Posterior cingulate gyrus (tissue), 11 donors: ENCODE results near the gene PLAGL2.
"Not testable (repeated sequence)": the region's sequence is repeated elsewhere in the genome, so short reads cannot be mapped to it uniquely, and the experiment has no call there.

Experiments
- DNase-seq, 10 donors: peaks; one replicate each; pipeline versions ENCODE4 v3.0.0 to v3.0.0-alpha.2; 2020 to 2021; ENCODE audit warnings: mixed read lengths in 3 of 10
- intact Hi-C: fragments of 100-400 bp; cut with DNase I; formaldehyde crosslinking; loops from one replicate; pipeline ENCODE4 v1.15.1; 2023

The PLAGL2 gene

DNA sequence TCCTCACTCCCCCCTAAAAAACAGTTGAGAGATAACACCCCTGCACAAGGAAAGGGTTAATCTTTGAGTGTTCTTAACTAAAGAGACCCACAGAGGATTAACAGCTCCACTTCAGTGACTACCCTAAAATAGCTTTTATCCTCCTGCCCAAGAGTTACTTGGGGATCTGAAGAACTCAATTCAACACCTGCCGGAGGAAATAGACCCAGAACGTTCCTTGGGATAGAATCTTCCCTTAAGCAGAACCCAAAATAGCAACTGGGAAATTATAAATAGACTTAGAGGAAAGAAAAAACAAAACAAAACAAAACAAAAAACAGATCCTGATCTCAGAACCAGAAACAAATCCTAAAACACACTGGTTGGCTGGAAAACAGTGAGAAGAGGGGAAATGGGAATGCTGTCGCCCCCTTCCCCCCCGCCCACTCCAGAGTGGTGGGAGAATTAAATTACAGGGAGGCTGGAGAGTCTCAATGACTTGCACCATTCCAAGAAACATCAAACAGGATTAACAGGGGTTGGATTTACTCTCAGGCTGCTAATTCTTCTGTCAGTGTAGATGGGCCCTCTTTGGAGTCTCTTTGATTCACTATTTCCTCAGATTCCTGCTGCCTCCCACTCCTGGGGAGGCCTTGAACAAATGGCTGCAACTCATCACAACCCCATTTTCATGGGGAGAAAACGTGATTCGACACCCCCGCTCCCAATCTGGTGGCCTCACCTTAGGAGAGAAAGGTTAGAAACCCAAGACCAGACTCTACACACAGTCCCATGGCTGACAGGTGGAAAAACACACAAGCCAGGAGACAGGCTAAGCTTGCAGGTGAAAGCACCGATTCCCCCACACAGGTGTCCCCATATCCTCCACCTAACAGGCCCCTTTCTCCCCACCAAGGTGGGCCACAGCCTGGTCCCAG is 1.4 kb downstream of the PLAGL2 start:
- intact Hi-C loops: loop anchor here (5.0 to 10.0 kb wide), 3 partner anchors 151 to 381 kb away; partner anchors contain the start of gene ASXL1
- DNase-seq: no peak

GRCh38 chr20:32205110-32205842 is 2.3 kb downstream of the PLAGL2 start:
- intact Hi-C loops: loop anchor here (5.0 to 10.0 kb wide), 3 partner anchors 152 to 380 kb away; partner anchors contain the start of gene ASXL1
- no peak for DNase-seq

GRCh38 chr20:32204205-32205109 is 3.1 kb downstream of the PLAGL2 start:
- intact Hi-C loops: loop anchor here (5.0 to 10.0 kb wide), 3 partner anchors 153 to 380 kb away; partner anchors contain the start of gene ASXL1
- DNase-seq: peak in 1 of 10 donors; percentile 10

GRCh38 chr20:32203356-32204204 is 4.0 kb downstream of the PLAGL2 start:
- no peak for DNase-seq
- intact Hi-C loops: loop anchor here (10.0 kb wide), 2 partner anchors 281 to 379 kb away; no protein-coding TSS in a partner anchor

DNA sequence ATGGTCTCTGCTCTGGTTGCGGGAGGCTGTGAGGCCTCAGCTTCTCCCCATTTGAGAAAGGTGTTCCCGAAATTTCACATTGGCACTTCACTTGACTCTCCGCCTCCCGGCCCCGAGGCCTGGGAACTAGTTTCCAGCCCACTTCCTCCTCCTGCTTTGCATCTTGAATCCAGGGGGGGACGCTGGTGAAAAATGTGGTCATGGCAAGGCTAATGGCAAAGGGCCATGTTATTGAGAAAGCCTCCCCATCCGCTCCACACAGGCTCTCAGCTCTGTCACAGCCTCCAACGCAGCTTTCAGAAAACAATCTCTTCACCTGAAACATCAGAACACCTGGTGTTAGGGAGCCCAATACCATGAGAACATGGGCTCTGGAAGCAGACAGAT is 5.6 kb downstream of the PLAGL2 start:
- intact Hi-C loops: loop anchor here (10.0 kb wide), 2 partner anchors 283 to 377 kb away; no protein-coding TSS in a partner anchor
- no peak for DNase-seq

DNA sequence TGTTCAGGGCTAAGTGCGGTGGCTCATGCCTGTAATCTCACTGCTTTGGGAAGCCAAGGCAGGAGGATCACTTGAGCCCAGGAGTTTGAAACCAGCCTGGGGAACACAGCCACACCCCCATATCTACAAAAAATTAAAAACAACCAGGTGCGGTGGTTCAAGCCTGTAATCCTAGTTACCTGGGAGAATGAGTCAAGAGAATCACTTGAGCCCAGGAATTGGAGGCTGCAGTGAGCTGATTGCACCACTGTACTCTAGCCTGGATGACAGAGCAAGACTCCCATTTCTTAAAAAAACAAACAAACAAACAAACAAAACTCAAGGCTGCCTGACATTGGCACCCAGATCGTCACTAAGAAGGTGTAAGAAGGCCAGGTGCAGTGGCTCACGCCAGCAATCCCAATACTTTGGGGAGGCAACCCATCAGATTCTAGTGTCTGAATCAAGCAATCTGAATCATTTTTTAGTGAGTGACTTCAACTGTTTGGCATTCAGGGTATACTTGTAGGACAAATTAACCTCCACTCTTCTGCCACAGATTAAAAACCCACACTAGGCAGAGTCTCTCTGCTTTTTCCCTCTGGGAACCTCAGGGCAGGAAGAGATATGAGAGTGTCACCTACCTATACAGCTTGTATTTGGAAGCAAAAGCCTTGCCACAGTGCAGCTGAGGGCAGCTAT is 6.1 kb downstream of the PLAGL2 start:
- no peak for DNase-seq
- intact Hi-C loops: loop anchor here (10.0 kb wide), 2 partner anchors 283 to 377 kb away; no protein-coding TSS in a partner anchor

- intact Hi-C loops: no loop called here
- no peak for DNase-seq
Measured at GRCh38 chr20:32199006-32199405, 8.5 kb downstream of the PLAGL2 start.

GRCh38 chr20:32197136-32197535 is 10.4 kb downstream of the PLAGL2 start:
- peak in 1 of 10 donors; percentile 63 for DNase-seq
- intact Hi-C loops: not testable (repeated sequence)

- DNase-seq: peak in 1 of 10 donors; percentile 63
- intact Hi-C loops: not testable (repeated sequence)
Measured at GRCh38 chr20:32196613-32197012, 10.9 kb downstream of the PLAGL2 start.

GRCh38 chr20:32195581-32195980 is 12.0 kb downstream of the PLAGL2 start:
- no peak for DNase-seq

DNA sequence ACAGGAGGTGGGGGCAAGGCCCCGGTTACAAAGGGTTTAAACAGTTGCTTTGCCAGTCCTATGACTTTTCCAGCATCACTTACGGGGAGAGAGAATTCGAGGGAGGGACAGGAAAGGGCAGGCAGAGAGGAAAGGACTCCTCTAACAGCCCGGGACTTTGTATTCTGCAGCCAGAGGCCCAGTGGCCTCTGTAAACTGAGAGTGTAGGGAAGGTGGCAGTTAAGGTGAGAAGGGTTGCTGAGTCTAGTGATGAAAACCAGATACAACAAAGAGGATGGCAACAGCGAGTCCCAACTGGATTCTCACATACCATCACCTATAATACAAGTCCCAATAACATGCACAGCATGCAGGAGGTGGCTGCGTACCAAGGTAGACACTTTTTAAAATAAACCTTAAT is 13.5 kb downstream of the PLAGL2 start:
- DNase-seq: no peak
- intact Hi-C loops: no loop called here

More at GRCh38 chr20:32195581-32195980, 12.0 kb downstream of the PLAGL2 start:
- intact Hi-C loops: no loop called here

DNA sequence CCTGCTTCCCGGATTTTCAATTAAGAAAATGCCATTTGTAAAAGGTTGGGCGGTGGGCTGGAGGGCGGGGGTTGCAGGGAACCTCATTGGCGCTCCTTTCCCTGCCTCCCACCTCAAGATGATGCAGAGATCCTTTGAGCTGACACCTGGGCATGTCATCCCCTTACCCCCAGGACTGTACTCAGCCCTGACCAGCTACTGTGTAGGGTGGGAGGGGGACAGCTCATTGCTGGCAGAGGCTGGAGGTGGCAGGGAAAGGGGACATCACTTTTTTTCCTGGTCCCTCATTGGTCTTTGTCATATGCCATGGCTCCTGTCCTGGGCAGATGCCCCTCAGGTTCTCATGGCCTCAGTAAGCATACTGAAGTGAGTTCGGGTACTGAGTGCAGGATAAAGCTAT is 14.2 kb downstream of the PLAGL2 start:
- DNase-seq, intact Hi-C loops: not testable (repeated sequence)

- intact Hi-C loops: no loop called here
- DNase-seq: no peak
Measured at GRCh38 chr20:32192698-32193097, 14.8 kb downstream of the PLAGL2 start.

DNA sequence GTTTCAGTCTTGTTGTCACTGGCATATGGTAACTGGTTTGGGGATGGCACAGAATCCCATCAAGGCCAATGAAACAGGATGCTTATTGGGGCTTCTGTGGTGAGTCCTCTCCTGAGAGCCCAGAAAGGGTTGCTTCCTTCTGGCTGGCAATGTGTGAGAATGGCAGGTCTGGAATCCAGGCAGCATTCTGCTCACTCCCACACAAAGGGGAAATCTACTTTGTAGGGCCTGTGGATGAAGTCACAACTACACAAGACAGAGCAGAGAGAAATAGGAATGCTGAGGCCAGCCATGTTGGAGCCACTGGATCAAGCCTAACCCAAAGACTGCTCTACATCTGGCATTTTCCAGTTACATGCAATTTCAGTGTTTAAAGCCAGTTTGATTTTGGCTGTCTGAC is 15.7 kb downstream of the PLAGL2 start:
- intact Hi-C loops: no loop called here
- no peak for DNase-seq

DNA sequence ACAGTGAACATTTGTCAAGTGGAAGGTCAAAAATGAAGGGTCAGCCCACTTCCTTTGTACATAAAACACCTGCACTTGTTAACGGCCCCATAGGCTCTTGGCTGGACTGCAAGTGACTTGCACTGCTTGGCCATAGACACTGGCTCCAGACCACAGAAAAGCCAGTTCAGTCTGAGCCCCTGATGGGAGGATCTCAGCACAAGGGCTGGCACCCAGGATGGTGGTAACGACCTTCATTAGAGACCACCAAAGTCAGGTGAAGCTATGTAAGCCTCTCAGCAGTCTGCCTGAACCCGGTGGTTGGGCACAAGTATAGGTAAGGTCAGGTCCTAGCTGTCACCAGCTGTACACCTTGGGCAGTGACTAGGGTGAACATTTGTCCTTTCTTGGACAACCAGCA is 16.1 kb downstream of the PLAGL2 start:
- intact Hi-C loops: no loop called here
- DNase-seq: no peak

- intact Hi-C loops: no loop called here
- DNase-seq: no peak
Measured at GRCh38 chr20:32190616-32191415, 16.7 kb downstream of the PLAGL2 start.

- intact Hi-C loops: no loop called here
- peak; percentile 38 to 95 (median 63) for DNase-seq
Measured at GRCh38 chr20:32189691-32190615, 17.6 kb downstream of the PLAGL2 start.
